OCI-LY7 (cell line): Measurements from ENCODE around the gene TSHZ2. TPM values are rescaled to one million over a fixed set of nuclear protein-coding genes. Genes with fewer than 3 reads are reported as not detected.
A peak's percentile ranks its signal among the peaks of the same experiment; 100 is the strongest.

Source experiments
- BruUV-seq: library from RNA; stranded (reverse); fragments of 400-500 nt; replicated peaks from 2 replicates; lab custom pipeline; 2021; lab: Mats Ljungman, UMichigan
- CTCF ChIA-PET: fragments of 300-600 bp; sonication (Branson Sonifier 250); formaldehyde crosslinking; loops from one replicate; lab custom pipeline; 2022; ENCODE audit warnings: antibody characterized with exemption; ENCODE audit not compliant: unreplicated experiment; lab: Charles Lee
- POLR2A ChIA-PET: fragments of 300-600 bp; sonication (Branson Sonifier 250); formaldehyde crosslinking; loops from one replicate; lab custom pipeline; 2022; ENCODE audit warnings: antibody characterized with exemption; lab: Charles Lee
- DNase-seq: peaks from one replicate; pipeline ENCODE4 v3.0.0-alpha.2; 2015; ENCODE audit warnings: low spot score
- H2AFZ ChIP-seq: fragments of 200-600 bp; sonication (generic), shearing (Covaris generic); 2 replicates; pipeline ENCODE4 v1.6.1; 2014; ENCODE audit warnings: mild to moderate bottlenecking, antibody characterized with exemption, low read length, moderate library complexity
- H3K27ac ChIP-seq: fragments of 200-600 bp; sonication (generic); 2 replicates; pipeline ENCODE4 v1.5.1; 2014; ENCODE audit warnings: mixed run types, low read depth, mild to moderate bottlenecking, moderate library complexity, low read length, inconsistent platforms; ENCODE audit not compliant: poor library complexity, severe bottlenecking
- H3K36me3 ChIP-seq: fragments of 200-600 bp; sonication (generic); 2 replicates; pipeline ENCODE4 v1.6.1; 2014; ENCODE audit warnings: mild to moderate bottlenecking, antibody characterized with exemption, low read length, moderate library complexity, mixed read lengths; ENCODE audit not compliant: insufficient read depth
- H3K4me1 ChIP-seq: fragments of 200-600 bp; sonication (generic); 2 replicates; pipeline ENCODE4 v1.5.1; 2014; ENCODE audit warnings: mild to moderate bottlenecking, low read length; ENCODE audit not compliant: insufficient read depth, poor library complexity, severe bottlenecking
- H3K4me2 ChIP-seq: fragments of 200-600 bp; sonication (generic); 2 replicates; pipeline ENCODE4 v1.6.1; 2014; ENCODE audit warnings: mild to moderate bottlenecking, low read length
- H3K4me3 ChIP-seq: fragments of 200-600 bp; sonication (generic); 2 replicates; pipeline ENCODE4 v1.5.1; 2014; ENCODE audit warnings: mild to moderate bottlenecking, low read depth, low read length; ENCODE audit not compliant: poor library complexity, severe bottlenecking
- H3K79me2 ChIP-seq: fragments of 200-600 bp; sonication (generic); 2 replicates; pipeline ENCODE4 v1.6.1; 2016; ENCODE audit warnings: low read depth, mild to moderate bottlenecking, low read length, moderate library complexity, mixed read lengths; ENCODE audit not compliant: insufficient read depth
- H3K9me2 ChIP-seq: fragments of 200-600 bp; sonication (generic); 2 replicates; pipeline ENCODE4 v1.6.1; 2016; ENCODE audit warnings: mild to moderate bottlenecking, low read length, mixed read lengths; ENCODE audit not compliant: insufficient read depth
- H3K9me3 ChIP-seq: fragments of 200-600 bp; sonication (generic); 2 replicates; pipeline ENCODE4 v1.6.1; 2014; ENCODE audit warnings: mild to moderate bottlenecking, mixed run types, low read length, mixed read lengths
- H4K20me1 ChIP-seq: fragments of 200-600 bp; sonication (generic); 2 replicates; pipeline ENCODE4 v1.6.1; 2014; ENCODE audit warnings: mild to moderate bottlenecking, antibody characterized with exemption, low read length, moderate library complexity, mixed read lengths; ENCODE audit not compliant: insufficient read depth
- EZH2phosphoT487 ChIP-seq: fragments of 200-600 bp; sonication (generic); IDR thresholded peaks from 2 replicates; pipeline ENCODE4 v1.6.1; 2018; ENCODE audit warnings: low read depth, borderline replicate concordance, mild to moderate bottlenecking, mixed run types, antibody characterized with exemption, low read length, moderate library complexity, mixed read lengths
- intact Hi-C: fragments of 100-400 bp; cut with micrococcal nuclease; formaldehyde crosslinking; loops from one replicate; pipeline ENCODE4 v1.10.0; 2022; ENCODE audit not compliant: unreplicated experiment
- total RNA-seq, 2 experiments: library from RNA; depleted of rRNA in 1 of 2; stranded (reverse); fragments of >200 nt in 1 of 2; shearing (Covaris generic) in 1 of 2; gene quantifications; 2 replicates each; pipeline ENCODE4 v1.2.3, GENCODE V29; 2014 to 2022
- TF ChIP-seq, protein P1 (sequence below): fragments of 200-600 bp; sonication (generic); conservative IDR thresholded peaks from 2 replicates; pipeline ENCODE4 v1.5.1; 2014; ENCODE audit warnings: mild to moderate bottlenecking, antibody characterized with exemption, low read length, moderate library complexity, mixed read lengths

Gene TSHZ2
- total RNA-seq, 2 experiments from 2014 or later, result not detected

DNA sequence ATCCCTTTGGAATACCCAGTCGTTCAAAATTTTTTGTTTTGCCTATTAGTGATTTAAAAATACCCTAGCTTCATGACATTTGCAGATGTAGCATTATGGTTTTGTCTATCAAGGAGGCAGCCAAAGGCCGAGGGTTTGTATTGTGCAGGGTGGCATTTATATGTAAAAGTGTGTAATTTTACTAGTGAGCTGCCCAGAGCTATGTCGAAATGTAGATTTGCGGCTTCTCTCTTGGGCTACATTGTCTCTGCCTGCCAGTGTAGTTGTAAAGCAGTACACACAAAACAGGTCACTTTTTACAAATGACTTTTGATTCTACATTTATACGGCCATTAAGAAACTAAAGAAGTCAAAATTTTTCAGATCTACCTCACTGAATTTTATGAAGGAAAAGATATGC lies 87.7 kb downstream of the TSHZ2 start:
- Histone ChIP-seq H3K9me3 (no peaks in the 10 kb centered on the region), H2AFZ (no peak overlapping the region), H3K9me2 (no peaks in the 10 kb centered on the region), H4K20me1 (no peaks in the 10 kb centered on the region), H3K4me1 (no peaks in the 10 kb centered on the region), H3K27ac (no peak overlapping the region), H3K4me3 (no peak overlapping the region), H3K79me2 (no peaks in the 10 kb centered on the region), H3K4me2 (no peak overlapping the region), H3K36me3 (no peaks in the 10 kb centered on the region)
- no peak for TF ChIP-seq EZH2phosphoT487
- TF ChIP-seq, protein P1, sequence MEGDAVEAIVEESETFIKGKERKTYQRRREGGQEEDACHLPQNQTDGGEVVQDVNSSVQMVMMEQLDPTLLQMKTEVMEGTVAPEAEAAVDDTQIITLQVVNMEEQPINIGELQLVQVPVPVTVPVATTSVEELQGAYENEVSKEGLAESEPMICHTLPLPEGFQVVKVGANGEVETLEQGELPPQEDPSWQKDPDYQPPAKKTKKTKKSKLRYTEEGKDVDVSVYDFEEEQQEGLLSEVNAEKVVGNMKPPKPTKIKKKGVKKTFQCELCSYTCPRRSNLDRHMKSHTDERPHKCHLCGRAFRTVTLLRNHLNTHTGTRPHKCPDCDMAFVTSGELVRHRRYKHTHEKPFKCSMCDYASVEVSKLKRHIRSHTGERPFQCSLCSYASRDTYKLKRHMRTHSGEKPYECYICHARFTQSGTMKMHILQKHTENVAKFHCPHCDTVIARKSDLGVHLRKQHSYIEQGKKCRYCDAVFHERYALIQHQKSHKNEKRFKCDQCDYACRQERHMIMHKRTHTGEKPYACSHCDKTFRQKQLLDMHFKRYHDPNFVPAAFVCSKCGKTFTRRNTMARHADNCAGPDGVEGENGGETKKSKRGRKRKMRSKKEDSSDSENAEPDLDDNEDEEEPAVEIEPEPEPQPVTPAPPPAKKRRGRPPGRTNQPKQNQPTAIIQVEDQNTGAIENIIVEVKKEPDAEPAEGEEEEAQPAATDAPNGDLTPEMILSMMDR, result no peak
- intact Hi-C loops, result no loop called here
- ChIA-PET CTCF (no interaction called here), POLR2A (interaction anchor here (0.7 to 2.2 kb wide), 2 partner anchors 11 to 23 kb away, joined by 5 to 7 read pairs; no protein-coding TSS in a partner anchor)
- BruUV-seq, result no TSS peak
- DNase-seq, result no peak

DNA sequence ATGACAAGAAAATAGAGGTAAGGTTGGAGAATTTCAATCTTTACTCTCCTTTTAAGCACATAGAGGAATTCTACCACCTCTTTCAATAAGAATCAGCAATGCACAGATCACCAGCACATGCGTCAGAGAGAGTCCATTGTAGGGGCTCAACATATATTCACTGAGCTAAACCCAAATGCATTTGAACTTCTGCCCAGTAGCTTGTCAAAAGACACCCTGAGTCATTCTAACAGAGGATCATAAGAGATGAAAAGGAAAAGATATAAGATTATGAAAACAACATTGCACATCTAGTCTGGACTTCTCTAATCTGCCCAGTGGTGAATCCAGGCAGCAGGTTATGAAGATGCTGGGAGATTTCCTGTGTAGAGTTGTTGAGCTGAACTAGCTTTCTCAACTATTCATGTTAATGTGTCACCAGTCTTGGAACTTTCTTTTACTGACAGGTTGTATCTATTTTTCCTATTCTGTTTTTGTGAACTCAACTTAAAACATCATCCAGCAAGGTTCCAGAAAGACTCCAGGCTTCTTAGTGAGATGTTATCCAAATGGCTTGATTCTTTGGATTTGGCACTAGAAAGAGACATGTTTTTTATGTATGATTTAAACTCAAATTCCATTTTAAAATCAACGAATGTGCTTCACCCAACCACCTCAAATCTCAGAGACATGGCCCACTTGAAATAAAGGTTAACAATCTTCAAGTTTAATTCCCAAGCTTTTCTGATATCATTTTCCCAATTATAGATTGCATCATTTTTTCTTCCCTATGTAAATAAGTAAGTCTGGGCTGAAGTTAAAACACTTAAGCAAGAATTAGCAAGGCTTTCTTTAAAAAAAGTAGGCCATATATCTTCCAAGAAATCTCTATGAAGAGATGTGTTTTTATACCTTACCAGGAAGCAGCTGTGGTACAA lies 89.3 kb downstream of the TSHZ2 start:
- CTCF ChIA-PET, result interaction anchor here (0.6 kb wide), 1 partner anchor 10 kb away, joined by 6 read pairs; no protein-coding TSS in a partner anchor
- Histone ChIP-seq H3K9me3 (no peaks in the 10 kb centered on the region), H3K36me3 (no peaks in the 10 kb centered on the region), H3K4me1 (no peaks in the 10 kb centered on the region), H3K9me2 (no peaks in the 10 kb centered on the region), H3K79me2 (no peaks in the 10 kb centered on the region), H2AFZ (peak overlapping the region; percentile 36; the same call in 1 of the 2 replicates), H3K4me2 (no peak overlapping the region), H3K4me3 (no peak overlapping the region), H3K27ac (no peak overlapping the region), H4K20me1 (no peaks in the 10 kb centered on the region)
- intact Hi-C loops, result no loop called here
- no TSS peak for BruUV-seq
- TF ChIP-seq EZH2phosphoT487, result no peak
- TF ChIP-seq, protein P1, result no peak
- no peak for DNase-seq
- POLR2A ChIA-PET, result interaction anchor here (0.6 to 0.7 kb wide), 3 partner anchors 10 to 114 kb away, joined by 3 to 4 read pairs (median 3); no protein-coding TSS in a partner anchor
